ENCODE results near the gene LOXL3.

Gene LOXL3

DNA sequence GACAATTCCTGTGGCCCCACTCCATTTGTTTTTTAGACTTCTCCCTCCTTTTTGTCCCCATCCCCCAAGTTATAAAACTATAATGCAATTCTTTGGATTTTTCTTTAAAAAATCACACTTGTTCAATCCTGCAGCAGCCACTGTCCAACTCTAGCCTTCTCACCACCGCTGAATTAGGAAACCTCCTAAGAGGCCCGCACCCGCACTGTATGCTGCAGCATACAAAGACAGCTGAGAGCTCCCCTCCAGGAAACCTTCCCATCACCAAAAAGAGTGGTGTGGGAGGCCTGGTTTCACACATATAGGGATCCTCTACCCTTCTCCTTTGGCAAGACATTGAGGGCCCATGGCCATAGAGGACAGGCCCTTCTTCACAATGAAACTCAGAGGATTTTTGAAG lies 49.2 kb downstream of the LOXL3 start:
- DNase-seq = no peak

DNA sequence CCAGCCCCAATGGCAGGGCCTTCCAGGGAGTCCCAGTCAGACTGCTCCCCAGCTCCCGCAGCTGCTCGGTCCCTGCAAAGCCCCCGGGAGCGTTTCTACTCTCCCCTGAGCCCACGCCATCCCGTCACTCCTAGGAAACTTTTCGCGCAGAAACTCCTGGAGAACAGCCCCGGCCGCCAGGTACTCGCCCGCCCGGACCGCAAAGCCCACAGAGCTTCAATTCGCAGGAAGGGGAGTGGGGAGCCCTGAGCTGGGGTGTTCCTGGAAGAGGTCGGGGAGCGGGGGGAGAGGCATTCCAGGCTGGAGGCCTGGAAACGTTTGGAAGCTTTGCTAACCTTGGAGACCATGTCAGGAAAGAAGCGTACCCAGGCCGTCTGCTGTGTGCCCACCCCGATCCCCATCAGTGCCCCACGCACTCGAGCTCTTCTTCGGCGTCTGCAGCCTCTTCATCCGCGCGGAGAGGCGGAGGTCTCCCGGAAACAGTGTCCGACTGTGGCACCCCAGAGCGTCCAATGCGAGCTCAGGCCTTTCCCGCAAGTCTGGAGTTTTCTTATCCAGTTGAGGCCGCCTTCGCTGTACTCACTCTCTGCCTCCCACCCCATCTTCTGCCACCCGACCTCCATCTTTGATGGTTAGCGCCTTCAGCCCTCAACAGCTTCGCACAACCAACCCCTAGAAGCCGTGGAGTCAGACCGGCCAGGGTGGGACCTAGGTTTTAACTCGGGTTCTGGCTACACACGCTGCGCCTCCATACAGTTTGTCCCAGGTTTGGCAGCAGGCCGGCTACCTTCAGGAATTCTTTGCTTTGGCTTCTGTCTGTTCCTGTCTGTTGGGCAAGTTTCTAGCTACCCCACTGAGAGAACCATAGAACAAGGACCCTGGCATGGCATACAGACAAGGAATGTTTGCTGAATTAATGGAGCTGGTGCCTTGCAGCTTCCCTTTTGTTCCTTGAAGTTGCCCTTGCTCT lies 50.0 kb downstream of the LOXL3 start:
- no peak for DNase-seq

DNA sequence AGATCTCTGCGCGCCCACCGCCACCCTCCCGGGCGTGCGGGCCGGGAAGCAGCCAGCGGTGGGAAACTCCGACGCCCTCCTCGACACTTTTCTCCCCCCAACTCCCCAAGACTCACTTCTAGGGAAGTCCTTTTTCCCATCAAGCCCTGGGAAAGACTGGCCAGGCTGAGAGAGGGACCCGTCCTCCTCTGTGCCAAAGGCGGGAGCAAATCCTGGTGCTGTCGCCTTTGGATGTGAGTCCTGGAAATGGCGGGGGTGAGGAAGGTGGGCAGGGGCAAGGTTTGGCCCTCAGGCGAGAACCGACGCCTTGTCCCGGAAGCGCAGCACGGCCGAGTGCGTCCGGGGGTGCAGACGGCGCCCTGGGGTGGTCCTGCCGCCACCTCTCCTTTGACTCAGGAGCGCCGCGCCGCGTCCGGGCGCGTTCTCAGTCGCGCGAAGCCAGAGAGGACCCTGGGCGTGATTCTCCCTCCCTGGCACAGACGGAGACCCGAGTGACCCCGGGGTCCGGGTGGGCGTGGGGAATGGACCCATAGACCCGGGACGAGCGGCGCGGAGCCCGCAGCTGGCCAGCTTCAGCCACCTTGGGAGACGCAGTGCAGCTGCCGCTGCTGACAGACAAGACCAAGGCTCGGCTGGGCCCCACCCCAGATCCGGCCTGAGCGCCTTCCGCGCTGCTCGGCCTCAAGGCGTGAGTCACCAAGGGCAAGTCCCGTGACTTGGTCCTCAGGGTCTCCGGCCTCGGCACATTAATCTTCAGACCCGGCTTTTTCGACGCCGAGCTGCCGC lies 50.8 kb downstream of the LOXL3 start:
- peak; percentile 90 for DNase-seq

DNA sequence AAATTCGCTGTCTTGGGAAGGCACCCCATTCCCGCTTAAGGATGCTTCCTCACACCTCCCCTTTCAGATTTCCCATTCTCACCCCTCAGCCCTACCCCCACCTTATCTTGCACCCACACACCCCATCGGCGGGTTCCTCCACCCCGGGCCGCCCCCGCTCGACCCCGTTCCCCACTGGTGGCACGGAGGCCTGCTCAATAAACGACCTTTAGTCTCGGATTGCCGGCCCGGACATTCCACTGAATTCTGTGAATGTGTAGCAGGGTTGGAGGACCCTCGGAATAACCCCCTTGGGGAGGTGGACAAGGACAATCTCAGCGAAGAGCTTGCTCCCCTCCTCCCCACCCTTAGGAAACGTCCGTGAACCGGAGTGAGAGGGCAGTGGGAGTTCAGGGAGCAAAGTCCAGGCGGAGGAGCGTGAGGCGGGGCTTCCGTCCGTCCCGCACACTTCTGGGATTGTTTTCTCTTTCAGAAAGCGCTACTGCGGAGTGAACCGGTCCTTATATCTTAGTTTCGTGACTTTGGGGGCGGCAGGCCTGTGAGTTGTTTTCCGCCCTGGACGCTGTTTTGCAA lies 51.5 kb downstream of the LOXL3 start:
- DNase-seq = no peak

DNA sequence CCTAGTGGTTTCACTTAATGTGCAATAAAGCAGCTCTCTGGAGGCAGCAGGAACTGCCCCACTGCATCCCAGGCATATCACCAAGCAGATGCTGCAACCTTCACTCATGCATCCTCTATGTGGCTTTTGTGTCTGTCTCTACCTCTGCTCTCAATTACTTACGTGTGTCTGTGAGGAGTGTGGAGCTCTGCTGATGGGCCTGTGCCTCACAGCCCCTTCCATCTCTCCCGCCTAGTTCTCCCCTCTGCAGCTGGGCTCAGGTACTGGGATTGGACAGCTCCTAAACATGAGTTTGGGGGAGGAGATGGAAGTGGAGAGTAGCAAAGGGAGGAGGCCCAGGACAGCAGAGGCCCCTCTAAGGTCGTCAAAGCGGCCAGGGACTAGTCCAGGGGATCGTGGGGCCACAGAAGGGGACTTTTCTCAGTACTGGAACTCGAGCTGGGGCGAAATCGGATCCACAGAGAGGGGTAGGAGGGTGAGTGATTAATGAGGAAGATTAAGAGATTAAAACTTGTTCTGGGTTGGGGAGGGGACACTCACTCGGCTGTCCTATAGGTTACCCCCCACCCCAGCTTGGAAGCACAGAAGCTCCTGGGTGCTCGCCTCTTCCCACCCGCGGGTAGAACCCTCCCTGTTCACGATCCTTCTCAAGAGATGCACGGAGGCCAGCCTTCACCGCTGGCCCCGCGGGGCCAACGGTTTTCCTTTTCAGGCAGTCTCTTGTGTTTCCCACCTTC lies 52.2 kb downstream of the LOXL3 start:
- no peak for DNase-seq

DNA sequence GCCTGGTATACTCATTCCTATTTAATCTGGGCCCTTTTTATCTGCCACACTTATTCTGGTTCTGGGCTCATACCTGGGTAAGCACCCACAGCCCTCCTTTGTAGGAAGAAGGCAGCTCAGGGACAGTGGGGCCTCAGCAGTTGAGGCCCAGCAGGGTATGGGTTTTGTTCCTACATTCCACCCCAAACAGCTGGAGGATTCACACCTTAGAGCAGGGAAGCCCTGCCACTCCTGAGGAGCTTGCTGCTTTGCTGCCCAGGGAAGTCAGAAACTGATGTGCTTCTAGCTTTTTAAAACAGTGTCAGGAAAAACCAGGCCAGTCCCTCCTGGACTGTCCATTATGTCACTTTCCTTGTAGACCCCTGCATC lies 53.2 kb downstream of the LOXL3 start:
- DNase-seq = no peak

DNA sequence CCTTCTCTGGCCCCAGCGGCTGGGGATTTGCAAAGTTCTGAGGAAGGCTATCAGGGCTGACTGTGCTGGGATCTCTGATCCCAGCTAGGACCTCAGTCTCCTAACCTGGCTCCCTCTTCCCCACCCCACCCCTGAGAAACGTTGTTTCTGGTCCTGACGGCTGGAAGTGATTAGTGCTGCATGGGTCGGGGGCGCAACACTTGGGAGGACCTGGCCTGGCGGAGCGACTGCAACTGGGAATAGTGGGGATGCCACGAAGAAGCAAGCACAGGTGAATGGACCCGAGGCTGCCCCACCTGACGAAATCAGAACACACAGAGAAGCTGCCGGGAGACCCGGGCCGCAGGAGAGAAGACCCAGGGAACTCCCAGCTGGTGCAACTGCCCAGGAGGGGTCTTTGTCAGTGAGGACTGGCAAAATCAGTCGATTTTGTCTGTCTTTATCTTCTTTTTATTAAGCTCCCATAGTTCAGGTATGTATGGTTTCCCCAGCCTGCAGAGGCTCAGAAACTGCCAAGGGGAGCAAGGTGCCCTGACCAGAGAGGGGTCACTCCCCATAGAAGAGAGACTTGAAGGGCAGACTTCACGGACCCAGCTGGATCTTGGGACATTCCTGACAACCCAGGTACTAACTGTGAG lies 53.7 kb downstream of the LOXL3 start:
- DNase-seq = no peak

DNA sequence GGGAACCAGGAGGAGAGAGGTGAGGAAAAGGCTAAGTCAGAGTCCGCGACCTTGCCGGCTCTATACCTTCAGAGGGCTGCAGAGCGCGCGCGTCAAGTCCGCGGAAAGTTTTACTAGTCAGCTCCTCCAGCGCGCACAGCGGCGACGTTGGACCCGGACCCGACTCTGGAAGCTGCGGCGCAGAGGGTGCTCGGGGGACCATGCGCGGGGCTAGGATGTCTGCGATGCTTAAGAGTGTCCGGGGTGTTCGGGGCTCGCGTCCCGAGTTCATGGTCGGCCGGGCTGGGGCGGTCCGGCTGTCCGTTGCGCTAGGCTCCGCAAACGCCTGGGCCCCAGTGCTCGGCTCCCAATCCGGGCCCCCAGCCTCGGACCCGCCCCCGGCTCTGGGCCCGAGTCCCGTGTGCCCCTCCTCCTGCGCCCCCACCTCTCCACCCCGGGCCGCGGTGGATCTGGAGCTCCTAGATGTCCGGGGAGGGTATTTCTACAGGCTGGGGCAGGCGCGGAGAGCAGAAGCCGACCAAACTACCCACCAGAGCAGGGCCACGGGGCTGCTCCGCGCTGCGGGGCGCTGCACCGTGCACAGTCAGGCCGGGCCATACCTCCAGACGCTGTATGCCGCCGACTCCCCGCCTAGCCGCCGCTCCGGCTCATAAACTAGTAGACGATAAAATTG lies 54.3 kb downstream of the LOXL3 start, which contains the start of gene LBX2:
LBX2 (minus strand) TSS at position 337 of the 673 bp plus-strand sequence; CDS start at position 271, 66 bp downstream.
- DNase-seq = no peak

DNA sequence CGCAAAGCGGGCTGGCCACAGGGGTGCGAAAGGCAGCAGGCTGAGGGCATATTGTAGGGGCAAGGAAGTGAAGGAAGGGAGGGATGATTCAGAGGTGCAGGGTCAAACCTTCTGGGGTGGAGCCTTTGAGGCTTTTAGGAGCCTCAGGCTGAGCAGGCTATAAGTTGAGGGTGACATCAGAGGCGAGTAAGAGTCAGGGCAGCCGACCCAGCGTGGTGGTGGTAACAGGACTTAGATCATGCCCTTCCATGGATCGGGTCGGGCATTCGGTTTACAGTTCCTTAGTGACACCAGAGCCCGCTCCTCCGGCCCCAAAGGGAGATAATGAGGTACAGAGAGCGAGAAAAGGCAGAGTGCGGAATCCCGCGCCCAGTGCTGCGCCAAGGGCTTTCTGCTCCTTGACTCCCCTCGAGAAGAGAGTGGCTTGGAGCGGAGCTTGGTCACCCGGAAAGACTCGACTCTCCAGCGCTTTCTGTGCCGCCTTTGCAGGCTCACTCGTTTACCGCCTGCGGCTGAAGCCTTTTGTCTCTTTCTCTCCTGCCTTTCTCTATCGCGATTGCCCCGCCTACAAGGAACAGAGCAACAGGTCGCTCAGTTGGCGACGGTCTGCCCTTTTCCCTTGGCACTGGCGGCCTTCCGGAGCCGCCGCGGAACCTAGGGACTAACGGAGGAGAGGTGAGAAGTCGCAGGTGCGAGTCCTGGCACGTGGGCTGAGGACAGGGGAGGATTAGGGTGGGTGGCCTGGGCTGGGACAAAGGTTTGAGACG lies 55.1 kb downstream of the LOXL3 start:
- peak; percentile 75 for DNase-seq

DNA sequence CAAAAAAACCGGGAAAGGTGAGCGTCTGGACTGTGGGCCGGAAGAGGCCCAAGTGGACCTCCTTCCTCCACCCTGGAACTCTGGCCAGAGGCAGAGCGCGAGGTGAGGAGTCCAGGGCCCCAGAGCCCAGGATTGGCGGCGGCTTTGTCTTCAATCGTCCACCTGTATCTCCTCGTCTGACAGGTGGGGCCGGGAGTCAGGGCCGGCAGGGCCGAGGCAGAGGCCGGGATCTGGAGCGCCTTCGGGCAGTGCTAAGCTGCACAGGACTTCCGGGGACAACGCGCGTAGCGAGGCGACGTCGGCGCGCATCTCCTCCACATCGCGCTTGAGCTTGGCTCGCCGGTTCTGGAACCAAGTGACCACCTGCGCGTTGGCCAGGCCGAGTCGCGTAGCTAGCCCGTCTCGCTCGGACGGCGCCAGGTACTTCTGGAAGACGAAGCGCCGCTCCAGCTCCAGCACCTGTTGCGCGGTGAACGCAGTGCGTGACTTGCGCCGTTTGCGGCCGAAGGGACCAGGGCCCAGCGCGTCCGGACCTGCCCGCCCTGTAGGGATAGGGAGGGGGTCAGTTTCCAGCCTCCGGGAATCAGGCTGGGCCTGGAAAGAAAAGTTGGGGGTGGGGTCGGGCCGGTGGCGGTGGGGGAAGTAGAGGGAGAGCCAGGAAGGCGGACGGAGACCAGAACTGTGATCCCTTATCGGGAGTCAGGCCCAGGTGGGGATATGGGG lies 55.8 kb downstream of the LOXL3 start:
- no peak for DNase-seq

DNA sequence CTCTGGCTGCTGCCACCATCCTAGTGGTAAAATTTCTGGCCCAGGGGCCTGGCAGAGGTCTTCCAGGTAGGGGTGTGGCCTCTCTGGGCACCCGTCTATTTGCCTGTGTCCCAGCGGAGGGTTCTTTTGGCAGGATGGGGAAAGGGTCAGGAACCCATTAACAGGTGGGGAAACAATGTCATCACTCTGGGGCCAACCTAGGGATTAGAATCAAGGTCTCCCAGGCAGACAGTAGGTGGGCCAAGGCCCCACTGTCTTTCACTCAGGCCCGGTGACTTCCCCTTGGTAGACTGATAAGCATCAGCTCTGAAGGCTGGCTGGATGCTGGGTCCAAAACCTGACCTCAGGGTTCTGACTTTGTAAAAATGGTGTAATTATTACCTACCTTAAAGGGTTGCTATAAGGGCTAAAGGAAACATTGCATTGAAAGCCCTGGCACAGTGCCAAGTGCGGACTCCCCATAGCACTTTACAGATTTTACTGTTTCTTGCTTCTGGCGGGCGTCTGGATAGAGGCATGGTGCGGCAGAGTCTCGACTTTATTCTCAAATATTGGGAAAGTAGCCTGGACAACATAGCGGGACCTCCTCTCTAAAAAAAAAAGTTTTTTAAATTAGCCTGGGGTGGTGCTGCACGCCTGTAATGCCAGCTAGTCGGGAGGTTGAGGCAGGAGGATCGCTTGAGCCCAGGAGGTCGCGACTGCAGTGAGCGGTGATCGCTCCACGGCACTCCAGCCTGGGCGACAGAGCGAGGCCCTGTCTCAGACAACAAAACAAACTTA lies 56.6 kb downstream of the LOXL3 start:
- DNase-seq = no peak

DNA sequence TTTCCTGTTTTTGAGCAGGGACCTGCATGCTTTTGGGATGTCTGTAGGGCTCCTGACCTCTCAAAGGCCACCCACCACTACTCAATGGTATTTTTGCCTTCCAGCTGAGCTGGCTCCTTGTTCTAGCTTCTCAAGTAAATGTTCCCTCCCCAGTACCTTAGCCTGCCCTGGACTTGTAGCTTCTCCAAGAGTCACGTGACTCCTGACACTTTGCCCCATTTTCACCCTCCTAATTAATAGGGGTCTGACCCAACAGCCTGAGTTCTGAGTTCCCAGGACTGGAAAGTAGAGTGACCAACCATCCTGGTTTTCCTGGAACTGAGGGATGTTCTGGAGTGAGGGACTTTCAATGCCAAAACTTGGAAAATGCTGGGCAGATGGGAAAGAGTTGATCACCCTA lies 58.3 kb downstream of the LOXL3 start:
- DNase-seq = no peak

DNA sequence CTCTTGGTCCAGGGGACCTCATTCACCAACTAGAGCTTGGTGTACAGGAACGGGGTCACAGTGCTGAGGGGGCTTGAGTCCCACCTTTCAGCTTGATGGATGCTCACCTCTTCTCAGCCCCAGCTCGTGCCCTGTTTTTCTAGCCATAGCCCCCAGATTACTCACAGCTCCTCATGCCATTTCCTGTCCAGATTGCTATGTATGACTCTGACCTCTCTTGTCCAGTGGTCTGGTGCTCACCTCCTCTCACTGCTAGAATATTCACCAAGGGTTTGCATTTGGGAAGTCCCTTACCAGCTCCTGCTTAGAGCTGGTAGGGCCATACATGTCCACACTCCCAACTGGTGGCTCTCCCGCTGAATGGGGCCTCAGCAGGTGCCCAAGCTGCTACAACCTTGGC lies 60.2 kb downstream of the LOXL3 start:
- peak; percentile 36 for DNase-seq

DNA sequence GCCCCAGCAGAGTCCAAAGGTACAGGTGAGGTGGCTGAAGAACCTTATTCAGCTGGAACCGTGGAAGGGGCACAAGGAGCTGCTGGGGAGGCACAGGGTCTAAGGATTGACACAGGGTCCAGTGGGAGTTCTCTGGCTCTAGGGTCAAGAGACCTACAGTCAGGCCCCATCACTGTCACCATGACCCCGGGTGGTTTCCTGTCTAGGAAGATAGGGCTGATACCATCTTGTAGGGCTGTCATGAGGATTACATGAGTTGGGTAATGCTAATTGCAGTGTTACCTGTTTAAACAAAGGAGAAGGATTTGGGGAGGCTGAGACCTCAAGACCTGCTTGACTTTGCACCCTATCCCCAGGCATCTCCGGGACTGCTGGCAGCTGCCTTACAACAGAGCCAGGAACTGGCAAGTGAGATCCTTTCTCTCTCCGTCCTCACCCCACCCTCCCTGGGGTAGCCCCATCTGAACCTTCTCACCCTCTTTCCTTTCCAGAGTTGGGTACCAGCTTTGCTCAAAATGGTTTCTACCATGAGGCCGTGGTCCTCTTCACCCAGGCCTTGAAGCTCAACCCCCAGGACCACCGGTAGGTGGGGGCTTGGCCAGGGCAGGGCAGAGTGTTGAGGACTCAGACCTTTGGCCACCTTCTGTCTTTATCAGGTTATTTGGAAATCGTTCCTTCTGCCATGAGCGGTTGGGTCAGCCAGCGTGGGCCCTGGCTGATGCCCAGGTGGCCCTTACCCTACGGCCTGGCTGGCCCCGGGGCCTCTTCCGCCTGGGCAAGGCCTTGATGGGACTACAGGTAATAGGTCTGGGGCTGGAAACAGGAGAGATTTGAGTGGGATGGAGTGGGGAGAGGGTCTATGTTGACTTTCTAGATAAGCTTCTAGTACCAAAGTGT lies 61.8 kb downstream of the LOXL3 start:
- DNase-seq = no peak

DNA sequence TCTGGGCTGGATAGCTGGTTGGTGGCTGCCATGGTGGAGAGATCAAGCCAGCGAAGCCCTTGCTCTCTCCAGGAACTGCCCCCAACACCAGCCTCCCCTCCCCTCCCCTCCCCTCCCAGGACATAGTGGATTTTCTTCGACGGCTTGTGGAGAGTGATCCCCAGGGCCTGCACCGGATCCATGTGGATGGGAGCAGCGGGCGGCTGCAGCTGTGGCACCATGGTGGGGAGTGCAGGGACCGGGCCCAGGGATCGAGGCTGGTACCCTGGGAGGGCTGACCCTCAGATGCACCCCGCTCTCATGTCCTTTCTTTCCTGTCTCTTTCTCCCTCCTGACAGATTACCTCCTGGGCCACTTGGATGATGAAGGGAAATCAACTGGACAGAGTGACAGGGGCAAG lies 63.8 kb downstream of the LOXL3 start:
- DNase-seq = no peak

DNA sequence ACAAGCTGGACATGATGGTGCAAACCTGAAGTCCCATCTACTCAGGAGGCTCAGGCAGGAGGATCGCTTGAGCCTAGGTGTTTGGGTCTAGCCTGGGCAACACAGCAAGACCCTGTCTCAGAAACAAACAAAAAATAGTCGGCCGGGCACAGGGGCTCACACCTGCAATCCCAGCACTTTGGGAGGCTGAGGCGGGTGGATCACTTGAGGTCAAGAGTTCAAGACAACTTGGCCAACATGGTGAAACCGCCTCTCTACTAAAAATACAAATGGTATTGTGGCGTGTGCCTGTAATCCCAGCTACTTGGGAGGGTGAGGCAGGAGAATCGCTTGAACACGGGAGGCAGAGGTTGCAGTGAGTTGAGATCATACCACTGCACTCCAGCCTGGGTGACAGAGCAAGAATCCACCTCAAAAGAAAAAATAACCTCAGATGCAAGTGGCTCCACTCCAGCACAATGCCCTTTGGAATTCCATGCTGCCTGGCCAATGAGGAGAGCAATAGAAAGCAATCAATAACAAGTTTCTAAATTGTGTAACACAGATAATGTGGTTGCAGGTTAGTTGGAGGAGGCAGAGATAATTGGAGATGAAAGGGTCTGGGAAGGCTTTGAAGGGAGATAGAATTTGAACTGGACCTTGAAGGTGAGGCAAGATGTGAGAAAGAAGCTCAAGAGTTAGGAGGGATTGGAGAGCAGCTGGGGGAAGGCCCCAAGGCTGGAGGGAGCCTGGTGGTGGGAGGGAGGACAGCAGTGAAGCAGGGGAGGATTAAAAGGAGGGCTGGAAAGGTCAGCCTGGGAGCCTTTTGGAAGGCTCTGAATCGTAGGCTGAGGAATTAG lies 64.9 kb downstream of the LOXL3 start:
- DNase-seq = no peak

DNA sequence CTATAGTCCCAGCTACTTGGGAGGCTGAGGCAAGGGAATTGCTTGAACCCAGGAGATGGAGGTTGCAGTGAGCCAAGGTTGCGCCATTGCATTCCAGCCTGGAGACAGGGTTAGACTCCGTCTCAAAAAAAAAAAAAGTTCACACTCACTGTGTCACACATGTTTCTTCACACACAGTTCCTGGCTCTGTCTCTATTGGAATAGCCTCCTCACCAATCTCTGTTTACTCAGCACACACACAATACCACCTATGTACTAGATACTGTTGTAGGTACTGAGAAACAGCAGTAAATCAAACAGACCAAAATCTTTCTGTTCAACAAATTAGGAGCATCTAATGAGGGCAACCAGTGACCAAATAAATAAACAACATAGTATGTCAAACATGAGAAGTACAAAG lies 67.6 kb downstream of the LOXL3 start:
- DNase-seq = no peak
